HuH-7.5 (cell line): ENCODE data around the gene HECW1.
A peak's percentile ranks its signal among the peaks of the same experiment; 100 is the strongest.
"Not testable (repeated sequence)": the region's sequence is repeated elsewhere in the genome, so short reads cannot be mapped to it uniquely, and the experiment has no call there.

Experiments
- DNase-seq: peaks from one replicate; pipeline ENCODE4 v3.0.0; 2011; ENCODE audit warnings: low spot score

HECW1 gene

GRCh38 chr7:43582503-43583423 is 470.3 kb downstream of the HECW1 start, which contains the start of gene STK17A:
TSS of gene STK17A (plus strand) at chr7:43583108. CDS start at chr7:43583244, 136 bp downstream.
- DNase-seq: peak; percentile 82

GRCh38 chr7:43583424-43584194 is 471.2 kb downstream of the HECW1 start:
- peak; percentile 29 for DNase-seq

GRCh38 chr7:43584195-43584586 is 471.7 kb downstream of the HECW1 start:
- peak; percentile 25 for DNase-seq

GRCh38 chr7:43584733-43585132 is 472.3 kb downstream of the HECW1 start:
- not testable (repeated sequence) for DNase-seq

- no peak for DNase-seq
Measured at GRCh38 chr7:43585562-43585961, 473.1 kb downstream of the HECW1 start.

- DNase-seq: no peak
Measured at GRCh38 chr7:43586251-43586900, 473.9 kb downstream of the HECW1 start.

GRCh38 chr7:43588477-43589132 is 476.2 kb downstream of the HECW1 start:
- DNase-seq: no peak

GRCh38 chr7:43589133-43589478 is 476.7 kb downstream of the HECW1 start:
- DNase-seq: no peak

- no peak for DNase-seq
Measured at GRCh38 chr7:43589728-43590127, 477.3 kb downstream of the HECW1 start.

- DNase-seq: no peak
Measured at GRCh38 chr7:43590862-43591557, 478.6 kb downstream of the HECW1 start.

GRCh38 chr7:43591558-43592180 is 479.2 kb downstream of the HECW1 start:
- no peak for DNase-seq

GRCh38 chr7:43592326-43592725 is 479.9 kb downstream of the HECW1 start:
- DNase-seq: no peak

- no peak for DNase-seq
Measured at GRCh38 chr7:43593010-43593409, 480.6 kb downstream of the HECW1 start.

- DNase-seq: no peak
Measured at GRCh38 chr7:43594020-43594419, 481.6 kb downstream of the HECW1 start.

- not testable (repeated sequence) for DNase-seq
Measured at GRCh38 chr7:43596426-43596825, 484.0 kb downstream of the HECW1 start.

GRCh38 chr7:43600056-43600455 is 487.6 kb downstream of the HECW1 start:
- no peak for DNase-seq

- DNase-seq: no peak
Measured at GRCh38 chr7:43602256-43602655, 489.8 kb downstream of the HECW1 start.

- DNase-seq: no peak
Measured at GRCh38 chr7:43604251-43604650, 491.8 kb downstream of the HECW1 start.

GRCh38 chr7:43609097-43609496 is 496.6 kb downstream of the HECW1 start:
- DNase-seq: no peak

GRCh38 chr7:43612128-43612527 is 499.7 kb downstream of the HECW1 start:
- no peak for DNase-seq
